BE2C (cell line): ENCODE results near the gene UBE3C.

Source experiments
- DNase-seq: peaks from one replicate; pipeline ENCODE4 v3.0.0-alpha.2; 2020
- H3K27me3 ChIP-seq: fragments of 250-450 bp; sonication (Bioruptor Pico); 2 replicates; pipeline ENCODE4 v1.5.1; 2020; ENCODE audit warnings: mild to moderate bottlenecking
- H3K36me3 ChIP-seq: fragments of 250-450 bp; sonication (Bioruptor Pico); 2 replicates; pipeline ENCODE4 v1.5.1; 2020; ENCODE audit warnings: mild to moderate bottlenecking
- H3K4me1 ChIP-seq: fragments of 250-450 bp; sonication (Bioruptor Pico); 2 replicates; pipeline ENCODE4 v1.5.1; 2020
- H3K4me3 ChIP-seq: 2 replicates; pipeline ENCODE4 v1.5.1; 2011; ENCODE audit warnings: low read depth, low read length
- H3K9me3 ChIP-seq: fragments of 250-450 bp; sonication (Bioruptor Pico); 2 replicates; pipeline ENCODE4 v1.5.1; 2020
- CTCF ChIP-seq: IDR thresholded peaks from 2 replicates; pipeline ENCODE4 v1.5.1; 2012; ENCODE audit warnings: mild to moderate bottlenecking, low read depth, low read length

Gene UBE3C

GRCh38 chr7:157111311-157111710 lies 27.4 kb upstream of the UBE3C start:
- DNase-seq = no peak
- peaks cover 40% of the 10 kb centered on the region for H3K27me3 ChIP-seq
- no peak for TF ChIP-seq CTCF
- H3K36me3 ChIP-seq = no peaks in the 10 kb centered on the region
- H3K9me3 ChIP-seq = no peaks in the 10 kb centered on the region
- H3K4me3 ChIP-seq = no peak overlapping the region
- H3K4me1 ChIP-seq = no peaks in the 10 kb centered on the region

GRCh38 chr7:157112706-157113105 lies 26.0 kb upstream of the UBE3C start:
- peaks cover 3% of the 10 kb centered on the region; the same call in 1 of the 2 replicates for H3K9me3 ChIP-seq
- H3K36me3 ChIP-seq = no peaks in the 10 kb centered on the region
- TF ChIP-seq CTCF = no peak
- no peaks in the 10 kb centered on the region for H3K4me1 ChIP-seq
- DNase-seq = no peak
- peaks cover 40% of the 10 kb centered on the region for H3K27me3 ChIP-seq
- H3K4me3 ChIP-seq = no peak overlapping the region

- peaks cover 40% of the 10 kb centered on the region for H3K27me3 ChIP-seq
- H3K9me3 ChIP-seq = peaks cover 3% of the 10 kb centered on the region; the same call in 1 of the 2 replicates
- no peaks in the 10 kb centered on the region for H3K36me3 ChIP-seq
- no peak for DNase-seq
- TF ChIP-seq CTCF = no peak
- no peaks in the 10 kb centered on the region for H3K4me1 ChIP-seq
- no peak overlapping the region for H3K4me3 ChIP-seq
These were observed 25.1 kb upstream of the UBE3C start for GRCh38 chr7:157113607-157114006.

- Histone ChIP-seq H3K9me3 (peaks cover 3% of the 10 kb centered on the region; the same call in 1 of the 2 replicates), H3K36me3 (no peaks in the 10 kb centered on the region), H3K27me3 (peaks cover 23% of the 10 kb centered on the region), H3K4me1 (no peaks in the 10 kb centered on the region), H3K4me3 (no peak overlapping the region)
- no peak for DNase-seq
- no peak for TF ChIP-seq CTCF
These were observed 22.0 kb upstream of the UBE3C start for GRCh38 chr7:157116762-157117161.

- no peaks in the 10 kb centered on the region for H3K36me3 ChIP-seq
- peaks cover 13% of the 10 kb centered on the region for H3K27me3 ChIP-seq
- TF ChIP-seq CTCF = no peak
- peaks cover 3% of the 10 kb centered on the region; the same call in 1 of the 2 replicates for H3K9me3 ChIP-seq
- H3K4me1 ChIP-seq = no peaks in the 10 kb centered on the region
- no peak for DNase-seq
- H3K4me3 ChIP-seq = no peak overlapping the region
These were observed 20.9 kb upstream of the UBE3C start for GRCh38 chr7:157117796-157118195.

GRCh38 chr7:157120181-157120580 lies 18.5 kb upstream of the UBE3C start:
- Histone ChIP-seq H3K9me3 (peaks cover 3% of the 10 kb centered on the region; the same call in 1 of the 2 replicates), H3K4me1 (no peaks in the 10 kb centered on the region), H3K4me3 (no peak overlapping the region), H3K36me3 (no peaks in the 10 kb centered on the region), H3K27me3 (no peaks in the 10 kb centered on the region)
- TF ChIP-seq CTCF = no peak
- DNase-seq = no peak
